A549 (cell line): ENCODE results near the gene HADHA. TPM values are rescaled to one million over a fixed set of nuclear protein-coding genes. Genes with fewer than 3 reads are reported as not detected.
"Not testable (repeated sequence)": the region's sequence is repeated elsewhere in the genome, so short reads cannot be mapped to it uniquely, and the experiment has no call there.

Experiments used
- ATAC-seq, 2 experiments: fragments of 200-7000 bp in 1 of 2; fragments of >200 bp in 1 of 2; cut with Nextera tagmentation in 1 of 2; cut with Tn5 transposase in 1 of 2; 3 replicates each; pipeline versions ENCODE4 v1.8.0 to v1.9.1; 2018 to 2020; ENCODE audit warnings: mild to moderate bottlenecking in 1 of 2, moderate library complexity in 1 of 2
- CTCF ChIA-PET: fragments of 300-600 bp; sonication (Branson Sonifier 250); formaldehyde crosslinking; extraction: SDS; loops from one replicate; lab custom pipeline; 2021; ENCODE audit warnings: antibody characterized with exemption, inconsistent platforms; lab: Yijun Ruan, JAX
- POLR2A ChIA-PET: fragments of 350-600 bp; formaldehyde crosslinking; extraction: SDS; loops from one replicate; lab custom pipeline; 2021; ENCODE audit warnings: antibody characterized with exemption, inconsistent platforms; lab: Yijun Ruan, JAX
- DNase-seq, 2 experiments: peaks; one replicate each; pipeline versions ENCODE4 v3.0.0 to v3.0.0-alpha.2; 2011 to 2016; ENCODE audit warnings: low read depth in 1 of 2, low spot score in 1 of 2
- FAIRE-seq: peaks from 2 replicates; lab custom pipeline; 2011; peaks lifted over from hg19 to GRCh38; lab: Jason Lieb, UNC
- H3K27ac ChIP-seq, 2 experiments: fragments of >200 bp; sonication (Bioruptor Twin); formaldehyde crosslinking; 3 replicates each; pipeline ENCODE4 v1.5.1; 2016 to 2017
- H3K4me1 ChIP-seq: fragments of >200 bp; sonication (Bioruptor Twin); formaldehyde crosslinking; 3 replicates; pipeline ENCODE4 v1.6.1; 2016
- H3K4me2 ChIP-seq: fragments of >200 bp; sonication (Bioruptor Twin); formaldehyde crosslinking; 3 replicates; pipeline ENCODE4 v1.6.1; 2016
- H3K4me3 ChIP-seq: fragments of >200 bp; sonication (Bioruptor Twin); formaldehyde crosslinking; 3 replicates; pipeline ENCODE4 v1.5.1; 2016
- H3K9me3 ChIP-seq: fragments of >200 bp; sonication (Bioruptor Twin); formaldehyde crosslinking; 3 replicates; pipeline ENCODE4 v1.6.1; 2016
- E2F6 ChIP-seq: IDR thresholded peaks from 2 replicates; pipeline ENCODE4 v1.6.1; 2012; ENCODE audit warnings: low read depth, borderline replicate concordance
- EP300 ChIP-seq, 2 experiments: fragments of >200 bp; sonication (Bioruptor Twin); formaldehyde crosslinking; IDR thresholded peaks; 2 replicates in 1 of 2; 3 replicates in 1 of 2; pipeline ENCODE4 v1.6.1; 2016 to 2017
- GATA3 ChIP-seq: IDR thresholded peaks from 2 replicates; pipeline ENCODE4 v1.6.1; 2012; ENCODE audit warnings: borderline replicate concordance
- HDAC2 ChIP-seq: fragments of 200-600 bp; sonication (generic); IDR thresholded peaks from 2 replicates; pipeline ENCODE4 v1.6.1; 2016
- HES2 ChIP-seq: fragments of >200 bp; sonication (Bioruptor Twin); formaldehyde crosslinking; IDR thresholded peaks from 2 replicates; pipeline ENCODE4 v1.6.1; 2016
- HEYL ChIP-seq: fragments of 250-450 bp; sonication (Bioruptor Pico); IDR thresholded peaks from 2 replicates; pipeline ENCODE4 v1.8.0; 2021; ENCODE audit warnings: mild to moderate bottlenecking, moderate library complexity
- HMGXB4 ChIP-seq: fragments of 250-450 bp; sonication (Bioruptor Pico); IDR thresholded peaks from 2 replicates; pipeline ENCODE4 v1.5.0; 2021; ENCODE audit warnings: mild to moderate bottlenecking, moderate library complexity, borderline replicate concordance
- HOXB5 ChIP-seq: fragments of 250-450 bp; sonication (Bioruptor Pico); IDR thresholded peaks from 2 replicates; pipeline ENCODE4 v1.5.0; 2020; ENCODE audit warnings: mild to moderate bottlenecking, moderate library complexity
- JUN ChIP-seq, 2 experiments: fragments of >200 bp; sonication (Bioruptor Twin); formaldehyde crosslinking; IDR thresholded peaks; 2 replicates in 1 of 2; 3 replicates in 1 of 2; pipeline ENCODE4 v1.6.1; 2016 to 2017
- KDM5A ChIP-seq: fragments of 200-600 bp; sonication (generic); IDR thresholded peaks from 2 replicates; pipeline ENCODE4 v1.6.1; 2016; ENCODE audit warnings: antibody characterized with exemption, mild to moderate bottlenecking
- MAZ ChIP-seq: fragments of 150-350 bp; IDR thresholded peaks from 2 replicates; pipeline ENCODE4 v1.6.1; 2014; ENCODE audit warnings: antibody characterized with exemption, low read depth, low read length, borderline replicate concordance
- NPAS2 ChIP-seq: fragments of 250-450 bp; sonication (Bioruptor Pico); IDR thresholded peaks from 2 replicates; pipeline ENCODE4 v1.8.0; 2022; ENCODE audit warnings: mild to moderate bottlenecking, moderate library complexity, borderline replicate concordance
- NR3C1 ChIP-seq: fragments of >200 bp; sonication (Bioruptor Twin); formaldehyde crosslinking; IDR thresholded peaks from 3 replicates; pipeline ENCODE4 v1.6.1; 2017
- RFX5 ChIP-seq: fragments of 450-650 bp; IDR thresholded peaks from 2 replicates; pipeline ENCODE4 v1.7.1; 2014; ENCODE audit warnings: antibody characterized with exemption, mild to moderate bottlenecking, moderate library complexity
- RNF2 ChIP-seq: fragments of 200-600 bp; sonication (generic); IDR thresholded peaks from 2 replicates; pipeline ENCODE4 v1.6.1; 2016; ENCODE audit warnings: low read depth, mild to moderate bottlenecking, antibody characterized with exemption, moderate library complexity, borderline replicate concordance
- SREBF2 ChIP-seq: fragments of 450-650 bp; IDR thresholded peaks from 2 replicates; pipeline ENCODE4 v1.6.1; 2014; ENCODE audit warnings: mild to moderate bottlenecking, moderate library complexity
- TFCP2L1 ChIP-seq: fragments of 250-450 bp; sonication (Bioruptor Pico); IDR thresholded peaks from 2 replicates; pipeline ENCODE4 v1.5.0; 2021; ENCODE audit warnings: mild to moderate bottlenecking
- TP53 ChIP-seq: fragments of 250-450 bp; sonication (Bioruptor Pico); IDR thresholded peaks from 2 replicates; pipeline ENCODE4 v1.5.0; 2021; ENCODE audit warnings: mild to moderate bottlenecking, moderate library complexity
- USF2 ChIP-seq: fragments of 450-650 bp; IDR thresholded peaks from 2 replicates; pipeline ENCODE4 v1.6.1; 2014; ENCODE audit warnings: antibody characterized with exemption
- ZC3H11A ChIP-seq: fragments of 450-650 bp; IDR thresholded peaks from 2 replicates; pipeline ENCODE4 v1.6.1; 2014; ENCODE audit warnings: antibody characterized with exemption, mild to moderate bottlenecking
- WGBS: methylation state at CpG from one replicate; pipeline ENCODE4 v1.1.6; 2017; ENCODE audit errors: missing lambda C conversion rate; 5-methylcytosine and 5-hydroxymethylcytosine counted together
- polyA plus RNA-seq, 4 experiments: library from polyadenylated mRNA; depleted of rRNA in 3 of 4; stranded (reverse); fragments of >200 nt; fragmentation: RNase III in 1 of 4; extraction: RNeasy Plus Mini Kit Qiagen cat#74134 plus additional on column Dnase treatment in 1 of 4; gene quantifications; 2 replicates in 3 of 4; 3 replicates in 1 of 4; pipeline ENCODE4 v1.2.3, GENCODE V29; 2011 to 2017

The HADHA gene
- polyA plus RNA-seq, 2 of the 4 experiments (the other 2 are of a cell fraction) = 122 to 174 TPM

GRCh38 chr2:26268213-26268612 is 23.8 kb upstream of the HADHA start:
- DNase-seq = no peak
- WGBS = 90% methylated on average over 4 of the region's 4 CpGs
- no peak for ATAC-seq
- ChIA-PET CTCF (interaction anchor here (0.9 kb wide), 1 partner anchor 50 kb away, joined by 4 read pairs; no protein-coding TSS in a partner anchor), POLR2A (no interaction called here)
- no peak for TF ChIP-seq HEYL (CRISPR knock-in tag)
- no peak for TF ChIP-seq NR3C1
- no peak for TF ChIP-seq SREBF2
- no peak for TF ChIP-seq USF2
- no peak for TF ChIP-seq EP300 (IDR thresholded peaks at IDR 0.05)
- no peak for TF ChIP-seq ZC3H11A
- no peak for TF ChIP-seq HOXB5 (CRISPR knock-in tag)
- no peak for TF ChIP-seq TP53
- no peak for TF ChIP-seq HDAC2
- TF ChIP-seq MAZ = no peak
- no peak for TF ChIP-seq TFCP2L1 (CRISPR knock-in tag)
- no peak for TF ChIP-seq JUN (IDR thresholded peaks at IDR 0.05)
- TF ChIP-seq GATA3 = no peak
- no peak for TF ChIP-seq HMGXB4 (CRISPR knock-in tag)
- no peak for TF ChIP-seq HES2
- TF ChIP-seq RFX5 = no peak
- no peak for TF ChIP-seq KDM5A
- Histone ChIP-seq H3K27ac (no peak overlapping the region), H3K4me3 (no peak overlapping the region), H3K4me1 (peaks cover 3% of the 10 kb centered on the region; the same call in 2 of the 3 replicates), H3K9me3 (no peaks in the 10 kb centered on the region), H3K4me2 (no peak overlapping the region)
- FAIRE-seq = no peak

- DNase-seq, ATAC-seq, H3K4me3 ChIP-seq, H3K9me3 ChIP-seq, H3K4me1 ChIP-seq, POLR2A ChIA-PET, H3K27ac ChIP-seq, FAIRE-seq, H3K4me2 ChIP-seq: not testable (repeated sequence)
- CTCF ChIA-PET = interaction anchor here (1.1 to 1.9 kb wide), 2 partner anchors 11 to 12 kb away, joined by 3 to 4 read pairs; no protein-coding TSS in a partner anchor
- 78% methylated on average over 8 of the region's 8 CpGs for WGBS
Observed at GRCh38 chr2:26258836-26259235, 14.4 kb upstream of the HADHA start.

- no peak overlapping the region for H3K4me3 ChIP-seq
- no peak for ATAC-seq
- no peak overlapping the region for H3K27ac ChIP-seq
- TF ChIP-seq NPAS2 (CRISPR knock-in tag) (no peak), USF2 (no peak), E2F6 (no peak), RNF2 (no peak)
- ChIA-PET POLR2A (no interaction called here), CTCF (interaction anchor here (1.1 kb wide), 2 partner anchors 33 to 71 kb away, joined by 3 read pairs; no protein-coding TSS in a partner anchor)
- no peaks in the 10 kb centered on the region for H3K9me3 ChIP-seq
- no peak for DNase-seq
- H3K4me2 ChIP-seq = no peak overlapping the region
- H3K4me1 ChIP-seq = no peaks in the 10 kb centered on the region
- WGBS = 90% methylated on average over 3 of the region's 3 CpGs
- FAIRE-seq = no peak
Observed at GRCh38 chr2:26255759-26256384, 11.4 kb upstream of the HADHA start.
